K562 (cell line): ENCODE measurements around the gene LRRFIP2. TPM values are rescaled to one million over a fixed set of nuclear protein-coding genes. Genes with fewer than 3 reads are reported as not detected.

Experiments
- ATAC-seq: fragments of 200-7000 bp; cut with Tn5 transposase; 3 replicates; pipeline ENCODE4 v1.9.1; 2020; ENCODE audit warnings: moderate library complexity
- BruUV-seq: library from RNA; stranded (reverse); fragments of 400-500 nt; replicated peaks from 2 replicates; lab custom pipeline; 2021; lab: Mats Ljungman, UMichigan
- CTCF ChIA-PET: fragments of 300-600 bp; formaldehyde crosslinking; extraction: SDS; loops from one replicate; lab custom pipeline; 2021; ENCODE audit warnings: low intra/inter-chr PET ratio; lab: Yijun Ruan, JAX
- POLR2A ChIA-PET: fragments of 300-600, 350-650 bp; sonication (Branson Sonifier 250); formaldehyde crosslinking; extraction: SDS; loops from one replicate; lab custom pipeline; 2021; ENCODE audit warnings: antibody characterized with exemption, inconsistent platforms; lab: Yijun Ruan, JAX
- DNase-seq, 4 experiments: peaks; one replicate each; pipeline versions ENCODE4 v3.0.0 to v3.0.0-alpha.2; 2011 to 2018; ENCODE audit warnings: low spot score in 3 of 4, mixed read lengths in 3 of 4; ENCODE audit errors: extremely low read depth in 1 of 4
- FAIRE-seq: peaks from 2 replicates; lab custom pipeline; 2011; peaks lifted over from hg19 to GRCh38; lab: Jason Lieb, UNC
- H2AFZ ChIP-seq: 2 replicates; pipeline ENCODE4 v1.6.0; 2011; ENCODE audit warnings: low read depth, low read length, control low read depth, inconsistent platforms
- H3K27ac ChIP-seq: fragments of 200-600 bp; 3 replicates; pipeline ENCODE4 v1.8.0; 2011; ENCODE audit warnings: low read depth, mild to moderate bottlenecking, control low read depth, inconsistent platforms, low read length, moderate library complexity, mixed read lengths; ENCODE audit errors: extremely low read depth
- H3K27me3 ChIP-seq, 2 experiments: fragments of 300-600 bp in 1 of 2; 2 replicates in 1 of 2; 3 replicates in 1 of 2; pipeline versions ENCODE4 v1.6.0 to v1.8.0; 2011; ENCODE audit warnings: inconsistent platforms in 2 of 2, low read length in 2 of 2, mild to moderate bottlenecking in 1 of 2, mixed read lengths in 1 of 2, moderate library complexity in 1 of 2; ENCODE audit not compliant: control insufficient read depth in 2 of 2, insufficient read depth in 2 of 2
- H3K36me3 ChIP-seq: fragments of 300-600 bp; 3 replicates; pipeline ENCODE4 v1.8.0; 2011; ENCODE audit warnings: mild to moderate bottlenecking, low read length, inconsistent platforms; ENCODE audit not compliant: control insufficient read depth, insufficient read depth
- H3K4me1 ChIP-seq, 2 experiments: fragments of 200-600 bp in 1 of 2; replicated peaks in 1 of 2; 2 replicates in 1 of 2; 3 replicates in 1 of 2; pipeline versions ENCODE4 v1.5.1 to v1.8.0; 2011; ENCODE audit warnings: inconsistent platforms in 2 of 2, low read length in 2 of 2, mild to moderate bottlenecking in 1 of 2, mixed read lengths in 1 of 2, moderate library complexity in 1 of 2; ENCODE audit not compliant: control insufficient read depth in 2 of 2, insufficient read depth in 2 of 2
- H3K4me2 ChIP-seq: 2 replicates; pipeline ENCODE4 v1.6.1; 2011; ENCODE audit warnings: low read length, control low read depth, inconsistent platforms, mixed read lengths; ENCODE audit not compliant: insufficient read depth
- H3K4me3 ChIP-seq: fragments of 200-600 bp; sonication (generic), shearing (Covaris generic); 2 replicates; pipeline ENCODE4 v1.5.1; 2016; ENCODE audit warnings: control low read depth, inconsistent platforms
- H3K79me2 ChIP-seq: fragments of 200-600 bp; 3 replicates; pipeline ENCODE4 v1.8.0; 2011; ENCODE audit warnings: low read length, inconsistent platforms; ENCODE audit not compliant: control insufficient read depth, insufficient read depth
- H3K9ac ChIP-seq, 2 experiments: 2 replicates each; pipeline versions ENCODE4 v1.6.0 to v1.6.1; 2011; ENCODE audit warnings: low read depth in 2 of 2, low read length in 2 of 2, control low read depth in 1 of 2, inconsistent platforms in 1 of 2, mild to moderate bottlenecking in 1 of 2, mixed read lengths in 1 of 2; ENCODE audit not compliant: insufficient read depth in 1 of 2
- H3K9me1 ChIP-seq: one replicate; pipeline ENCODE4 v1.6.0; 2011; ENCODE audit warnings: inconsistent platforms, mild to moderate bottlenecking, low read length, moderate library complexity; ENCODE audit not compliant: control insufficient read depth, insufficient read depth
- H3K9me3 ChIP-seq: replicated peaks from 2 replicates; pipeline ENCODE4 v1.5.1; 2011; ENCODE audit warnings: low read depth, low read length, inconsistent platforms; ENCODE audit not compliant: control insufficient read depth, insufficient read depth
- H4K20me1 ChIP-seq: replicated peaks from 2 replicates; pipeline ENCODE4 v1.6.1; 2011; ENCODE audit warnings: low read length, inconsistent platforms, mixed read lengths; ENCODE audit not compliant: control insufficient read depth, insufficient read depth
- ESRRB ChIP-seq: fragments of 250-450 bp; sonication (Bioruptor Pico); IDR thresholded peaks from 2 replicates; pipeline ENCODE4 v1.5.0; 2020; ENCODE audit warnings: mild to moderate bottlenecking, moderate library complexity, borderline replicate concordance
- FOS ChIP-seq: IDR thresholded peaks from 3 replicates; pipeline ENCODE4 v1.6.1; 2011; ENCODE audit not compliant: insufficient read length; ENCODE audit errors: extremely low read depth
- FOXJ2 ChIP-seq: fragments of 200-800 bp; sonication (Bioruptor generic); IDR thresholded peaks from 2 replicates; pipeline ENCODE4 v1.6.1; 2016; ENCODE audit warnings: missing genetic modification characterization, missing compliant biosample characterization
- GABPA ChIP-seq: fragments of 200-800 bp; sonication (Bioruptor generic); conservative IDR thresholded peaks from 2 replicates; pipeline ENCODE4 v1.6.1; 2016; ENCODE audit warnings: low read depth, missing genetic modification characterization, missing compliant biosample characterization
- GATAD2A ChIP-seq: fragments of 450-650 bp; IDR thresholded peaks from 2 replicates; pipeline ENCODE4 v1.6.1; 2017
- JUND ChIP-seq, 2 experiments: IDR thresholded peaks; 2 replicates in 1 of 2; 3 replicates in 1 of 2; pipeline ENCODE4 v1.6.1; 2011; ENCODE audit warnings: borderline replicate concordance in 2 of 2, low read depth in 2 of 2, low read length in 2 of 2, improper control_type of control experiment in 1 of 2, missing biosample characterization in 1 of 2, missing genetic modification characterization in 1 of 2, missing genetic modification reagents in 1 of 2
- MAFF ChIP-seq: IDR thresholded peaks from 2 replicates; pipeline ENCODE4 v1.6.1; 2012; ENCODE audit warnings: low read length, improper control_type of control experiment
- SIN3A ChIP-seq, 2 experiments: fragments of 150-350 bp in 1 of 2; IDR thresholded peaks; 2 replicates each; pipeline ENCODE4 v1.6.1; 2011 to 2016; ENCODE audit warnings: borderline replicate concordance in 2 of 2, low read depth in 2 of 2, low read length in 2 of 2, mild to moderate bottlenecking in 2 of 2, moderate library complexity in 2 of 2; ENCODE audit not compliant: control insufficient read depth in 1 of 2
- SRSF3 ChIP-seq: fragments of 200-400 bp; formaldehyde crosslinking; IDR thresholded peaks from 2 replicates; pipeline ENCODE4 v1.6.1; 2016; ENCODE audit warnings: mild to moderate bottlenecking, low read length, moderate library complexity; ENCODE audit not compliant: insufficient read depth
- ZNF3 ChIP-seq: fragments of 250-450 bp; sonication (Bioruptor Pico); IDR thresholded peaks from 2 replicates; pipeline ENCODE4 v1.5.0; 2021; ENCODE audit warnings: mild to moderate bottlenecking, moderate library complexity
- ZNF785 ChIP-seq: fragments of 250-450 bp; sonication (Bioruptor Pico); IDR thresholded peaks from 2 replicates; pipeline ENCODE4 v1.4.0; 2020; ENCODE audit warnings: mild to moderate bottlenecking
- WGBS: fragments of 100-300 bp; shearing (Covaris generic); methylation state at CpG from one replicate; pipeline ENCODE4 v1.1.6; 2016; ENCODE audit warnings: low coverage, mixed read lengths; ENCODE audit not compliant: insufficient coverage; ENCODE audit errors: missing lambda C conversion rate; 5-methylcytosine and 5-hydroxymethylcytosine counted together
- in situ Hi-C: fragments of 300-500 bp; cut with MboI; formaldehyde crosslinking; loops from 4 replicates; pipeline ENCODE4 v1.15.0; 2018; ENCODE audit warnings: inconsistent platforms, mixed read lengths
- intact Hi-C: fragments of 100-400 bp; cut with micrococcal nuclease; formaldehyde crosslinking; loops from 2 replicates; pipeline ENCODE4 v1.14.2; 2022
- polyA plus RNA-seq, 8 experiments: library from polyadenylated mRNA; depleted of rRNA in 4 of 8; stranded (reverse) in 5 of 8; unstranded in 3 of 8; fragments of >200 nt; fragmentation: Nextera tagmentation in 2 of 8; fragmentation: Illumina TruSeq in 1 of 8; extraction: Ambion mirVana in 2 of 8; extraction: Trizol in 1 of 8; gene quantifications; 2 replicates each; pipeline versions ENCODE4 v1.2.1 to v1.2.3, GENCODE V29; 2011 to 2014; ENCODE audit warnings: inconsistent platforms in 1 of 8, missing spikeins in 1 of 8
- total RNA-seq, 7 experiments: library from RNA; depleted of rRNA in 6 of 7; stranded (reverse); fragments of >200 nt in 6 of 7; fragmentation: Illumina TruSeq in 2 of 7; extraction: Trizol in 2 of 7; gene quantifications; 2 replicates each; pipeline versions ENCODE4 v1.2.1 to v1.2.3, GENCODE V29; 2011 to 2021; ENCODE audit warnings: low replicate concordance in 1 of 7
- TF ChIP-seq, protein P1 (sequence below), 2 experiments: fragments of 450-650 bp in 1 of 2; sonication (generic) in 1 of 2; formaldehyde crosslinking in 1 of 2; IDR thresholded peaks in 1 of 2; conservative IDR thresholded peaks in 1 of 2; 2 replicates each; pipeline versions ENCODE4 v1.6.1 to v1.8.1; 2016 to 2023; ENCODE audit warnings: mild to moderate bottlenecking in 2 of 2, moderate library complexity in 2 of 2, inconsistent platforms in 1 of 2, missing genetic modification reagents in 1 of 2
- TF ChIP-seq, protein P2 (sequence below), 2 experiments: IDR thresholded peaks in 1 of 2; conservative IDR thresholded peaks in 1 of 2; 2 replicates each; pipeline ENCODE4 v1.6.1; 2016; ENCODE audit warnings: low read depth in 2 of 2, mild to moderate bottlenecking in 1 of 2, missing compliant biosample characterization in 1 of 2, missing genetic modification characterization in 1 of 2, moderate library complexity in 1 of 2

Gene LRRFIP2
- total and polyA plus RNA-seq, 9 of the 15 experiments (the other 6 are each of a cell fraction or from before 2014, with no cell fraction given), result 9.9 to 53.9 (median 42.7) TPM

GRCh38 chr3:37221407-37221806 is 47.0 kb upstream of the LRRFIP2 start (continued):
- TF ChIP-seq ESRRB (CRISPR knock-in tag), result no peak
- TF ChIP-seq, protein P1, sequence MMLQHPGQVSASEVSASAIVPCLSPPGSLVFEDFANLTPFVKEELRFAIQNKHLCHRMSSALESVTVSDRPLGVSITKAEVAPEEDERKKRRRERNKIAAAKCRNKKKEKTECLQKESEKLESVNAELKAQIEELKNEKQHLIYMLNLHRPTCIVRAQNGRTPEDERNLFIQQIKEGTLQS (IDR thresholded peaks at IDR 0.05), result 0 out of 2 replicates have a peak, but pooled peaks have one; percentile 26
- TF ChIP-seq, protein P1 (CRISPR knock-in tag; conservative IDR thresholded peaks at IDR 0.05), result no peak
- TF ChIP-seq GABPA (tag), result no peak
- TF ChIP-seq JUND (IDR thresholded peaks at IDR 0.05; ENCODE audit: borderline replicate concordance, low read depth, low read length), result peak; percentile 50; the same call in 1 of the 2 replicates
- TF ChIP-seq JUND (tag; IDR thresholded peaks at IDR 0.05; ENCODE audit: borderline replicate concordance, low read depth, low read length), result 0 out of 3 replicates have a peak, but pooled peaks have one; percentile 43
- no peak for TF ChIP-seq FOXJ2 (tag)
- no peak for TF ChIP-seq GATAD2A
- TF ChIP-seq, all 486 proteins: peak for 6

GRCh38 chr3:37219266-37219665 is 44.9 kb upstream of the LRRFIP2 start:
- DNase-seq, result no peak
- ChIA-PET POLR2A (interaction anchor here (0.9 kb wide), 1 partner anchor 10 kb away, joined by 4 read pairs; no protein-coding TSS in a partner anchor), CTCF (interaction anchor here (0.6 kb wide), 1 partner anchor 170 kb away, joined by 3 read pairs; no protein-coding TSS in a partner anchor)
- in situ Hi-C loops (loop anchor here (10.0 kb wide), 1 partner anchor 484 kb away; no protein-coding TSS in a partner anchor), intact Hi-C loops (loop anchor here (10.0 kb wide), 1 partner anchor 404 kb away; no protein-coding TSS in a partner anchor)
- H3K79me2 ChIP-seq, result no peaks in the 10 kb centered on the region
- BruUV-seq, result no TSS peak
- WGBS, result 40% methylated on average over 1 of the region's 1 CpG
- H3K9me3 ChIP-seq, result peaks cover 7% of the 10 kb centered on the region; the same call in 1 of the 2 replicates
- H3K4me3 ChIP-seq, result no peak overlapping the region
- H3K4me2 ChIP-seq, result no peak overlapping the region
- FAIRE-seq, result no peak
- peaks cover 5 to 8% of the 10 kb centered on the region in 2 experiments; a peak in 4 of 5 replicates for H3K4me1 ChIP-seq
- H3K27ac ChIP-seq, result no peak overlapping the region
- H2AFZ ChIP-seq, result no peak overlapping the region
- H3K27me3 ChIP-seq, result no peaks in the 10 kb centered on the region
- no peak for ATAC-seq
- H3K36me3 ChIP-seq, result no peaks in the 10 kb centered on the region
- no peaks in the 10 kb centered on the region for H3K9me1 ChIP-seq
- H4K20me1 ChIP-seq, result no peaks in the 10 kb centered on the region
- no peak overlapping the region for H3K9ac ChIP-seq
- TF ChIP-seq, protein P2, sequence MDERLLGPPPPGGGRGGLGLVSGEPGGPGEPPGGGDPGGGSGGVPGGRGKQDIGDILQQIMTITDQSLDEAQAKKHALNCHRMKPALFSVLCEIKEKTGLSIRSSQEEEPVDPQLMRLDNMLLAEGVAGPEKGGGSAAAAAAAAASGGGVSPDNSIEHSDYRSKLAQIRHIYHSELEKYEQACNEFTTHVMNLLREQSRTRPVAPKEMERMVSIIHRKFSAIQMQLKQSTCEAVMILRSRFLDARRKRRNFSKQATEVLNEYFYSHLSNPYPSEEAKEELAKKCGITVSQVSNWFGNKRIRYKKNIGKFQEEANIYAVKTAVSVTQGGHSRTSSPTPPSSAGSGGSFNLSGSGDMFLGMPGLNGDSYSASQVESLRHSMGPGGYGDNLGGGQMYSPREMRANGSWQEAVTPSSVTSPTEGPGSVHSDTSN (CRISPR knock-in tag; IDR thresholded peaks at IDR 0.05; ENCODE audit: low read depth), result no peak
- TF ChIP-seq, protein P2 (tag; conservative IDR thresholded peaks at IDR 0.05; ENCODE audit: low read depth), result no peak
- TF ChIP-seq ZNF785 (CRISPR knock-in tag), result no peak
- no peak for TF ChIP-seq FOS
- no peak for TF ChIP-seq SIN3A (IDR thresholded peaks at IDR 0.05; ENCODE audit: borderline replicate concordance in 2 of 2, control insufficient read depth in 1 of 2, low read depth in 2 of 2, low read length in 2 of 2)
- no peak for TF ChIP-seq ZNF3
- no peak for TF ChIP-seq MAFF
- TF ChIP-seq SRSF3, result no peak
